HT-29 (cell line): ENCODE measurements around the gene GGCX. TPM values are rescaled to one million over a fixed set of nuclear protein-coding genes. Genes with fewer than 3 reads are reported as not detected.
"Not testable (repeated sequence)": the region's sequence is repeated elsewhere in the genome, so short reads cannot be mapped to it uniquely, and the experiment has no call there.

Source experiments
- DNase-seq: peaks from one replicate; pipeline ENCODE4 v3.0.0-alpha.2; 2015; ENCODE audit warnings: low spot score
- total RNA-seq: library from RNA; depleted of rRNA; stranded (reverse); fragments of >200 nt; shearing (Covaris generic); gene quantifications from 2 replicates; pipeline ENCODE4 v1.2.3, GENCODE V29; 2014

The GGCX gene
- total RNA-seq, 1 experiment from 2014 or later, result 38.8 TPM

GRCh38 chr2:85594715-85595300, 33.5 kb upstream of the GGCX start:
- no peak for DNase-seq

GRCh38 chr2:85593023-85593422, 31.7 kb upstream of the GGCX start:
- DNase-seq, result peak; percentile 34

- not testable (repeated sequence) for DNase-seq
Observed at GRCh38 chr2:85592299-85592698, 31.0 kb upstream of the GGCX start.

- DNase-seq, result no peak
Observed at GRCh38 chr2:85591563-85591962, 30.3 kb upstream of the GGCX start.

GRCh38 chr2:85590950-85591349, 29.7 kb upstream of the GGCX start:
- no peak for DNase-seq

- no peak for DNase-seq
Observed at GRCh38 chr2:85589982-85590791, 28.9 kb upstream of the GGCX start.

GRCh38 chr2:85589181-85589580, 27.9 kb upstream of the GGCX start:
- DNase-seq, result no peak

GRCh38 chr2:85588645-85589044, 27.4 kb upstream of the GGCX start:
- no peak for DNase-seq

GRCh38 chr2:85588236-85588635, 26.9 kb upstream of the GGCX start:
- DNase-seq, result no peak

GRCh38 chr2:85585781-85586105, 24.4 kb upstream of the GGCX start:
- peak; percentile 35 for DNase-seq

GRCh38 chr2:85584857-85585780, 23.8 kb upstream of the GGCX start:
- DNase-seq, result peak; percentile 87

GRCh38 chr2:85584354-85584856, 23.1 kb upstream of the GGCX start, which contains the start of gene VAMP5:
VAMP5 (plus strand) TSS chr2:85584431; CDS start chr2:85584491, 60 bp downstream.
- DNase-seq, result peak; percentile 46

GRCh38 chr2:85583667-85584353, 22.5 kb upstream of the GGCX start:
- no peak for DNase-seq

GRCh38 chr2:85582492-85582891, 21.2 kb upstream of the GGCX start:
- no peak for DNase-seq

- no peak for DNase-seq
Observed at GRCh38 chr2:85580206-85580605, 18.9 kb upstream of the GGCX start.

GRCh38 chr2:85579266-85579935, 18.1 kb upstream of the GGCX start:
- no peak for DNase-seq

GRCh38 chr2:85578243-85579180, 17.2 kb upstream of the GGCX start:
- DNase-seq, result peak; percentile 41

GRCh38 chr2:85577386-85578242, 16.3 kb upstream of the GGCX start, which contains the start of gene VAMP8:
VAMP8 (plus strand) TSS chr2:85577586; CDS start chr2:85577647, 61 bp downstream.
- peak; percentile 82 for DNase-seq

- peak; percentile 9 for DNase-seq
Observed at GRCh38 chr2:85577063-85577385, 15.7 kb upstream of the GGCX start.
